GM15510 (cell line): ENCODE measurements around the gene ZNF217.

ENCODE experiments used
- POLR2A ChIP-seq: IDR thresholded peaks from 3 replicates; pipeline ENCODE4 v1.6.1; 2011; ENCODE audit warnings: borderline replicate concordance; ENCODE audit not compliant: insufficient read length; ENCODE audit errors: extremely low read depth

The ZNF217 gene

DNA sequence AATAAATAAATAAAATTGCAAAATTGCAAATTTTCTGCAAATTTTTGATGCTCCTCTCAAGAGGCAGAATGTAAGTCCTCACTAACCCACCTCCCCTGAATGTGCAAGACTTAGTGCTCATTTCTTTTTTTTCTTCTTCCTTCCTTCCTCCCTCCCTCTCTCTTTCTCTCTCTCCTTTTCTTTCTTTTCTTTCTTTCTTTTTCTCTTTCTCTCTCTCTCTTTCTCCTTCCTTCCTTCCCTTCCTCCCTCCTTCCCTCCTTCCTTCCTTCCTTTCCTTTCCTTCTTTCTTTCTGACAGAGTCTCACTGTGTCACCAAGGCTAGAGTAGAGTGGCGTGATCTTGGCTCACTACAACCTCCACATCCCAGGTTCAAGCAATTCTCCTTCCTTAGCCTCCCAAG, 60.1 kb downstream of the ZNF217 start:
- no peak for TF ChIP-seq POLR2A

DNA sequence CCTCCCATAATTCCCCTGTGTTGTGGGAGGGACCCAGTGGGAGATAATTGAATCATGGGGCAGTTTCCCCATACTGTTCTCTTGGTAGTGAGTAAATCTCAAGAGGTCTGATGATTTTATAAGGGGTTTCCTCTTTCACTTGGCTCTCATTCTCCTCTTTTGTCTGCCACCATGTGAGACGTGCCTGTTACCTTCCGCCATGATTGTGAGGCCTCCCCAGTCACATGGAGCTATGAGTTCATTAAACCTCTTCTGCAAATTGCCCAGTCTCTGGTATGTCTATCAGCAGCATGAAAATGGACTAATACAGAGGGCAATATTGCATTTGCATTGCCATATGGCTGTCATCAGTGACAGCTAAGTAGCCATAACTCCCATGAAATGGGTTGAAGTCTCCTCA, 63.2 kb downstream of the ZNF217 start:
- TF ChIP-seq POLR2A = no peak

DNA sequence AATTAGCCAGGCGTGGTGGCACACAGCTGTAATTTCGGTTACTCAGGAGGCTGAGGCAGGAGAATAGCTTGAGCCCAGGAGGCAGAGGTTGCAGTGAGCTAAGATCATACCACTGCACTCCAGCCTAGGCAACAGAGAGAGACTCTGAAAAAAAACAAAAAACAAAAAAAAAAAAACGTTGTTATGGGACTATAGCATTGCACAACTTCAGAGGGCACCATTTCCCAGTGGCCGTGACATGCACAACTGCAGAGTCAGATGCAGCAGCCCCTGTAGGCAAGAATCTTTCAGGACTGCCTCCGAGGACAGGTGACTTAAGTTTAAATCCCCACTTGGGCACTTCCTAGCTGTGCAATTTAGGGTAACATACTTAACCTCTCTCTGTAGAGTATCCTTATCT, 64.0 kb downstream of the ZNF217 start:
- TF ChIP-seq POLR2A = no peak

DNA sequence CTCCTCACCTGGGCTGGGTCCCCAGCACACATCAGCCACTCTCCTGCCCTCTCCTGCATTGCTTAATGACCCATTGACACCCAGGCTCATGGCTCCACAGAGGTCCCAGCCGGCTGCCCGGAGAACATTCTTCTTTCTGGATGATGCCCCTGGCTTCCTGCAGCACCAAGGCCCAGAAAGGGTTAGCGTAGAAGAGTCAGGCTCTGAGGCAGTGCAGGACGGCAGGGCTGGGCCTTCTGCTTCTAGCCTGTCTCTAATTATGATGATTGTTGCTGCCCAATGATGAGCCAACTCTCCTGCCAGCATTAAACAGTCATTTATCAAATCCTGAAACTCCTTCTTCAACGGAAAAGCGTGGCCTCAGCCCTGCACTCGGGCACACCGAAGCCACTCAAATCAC, 66.4 kb downstream of the ZNF217 start:
- no peak for TF ChIP-seq POLR2A

DNA sequence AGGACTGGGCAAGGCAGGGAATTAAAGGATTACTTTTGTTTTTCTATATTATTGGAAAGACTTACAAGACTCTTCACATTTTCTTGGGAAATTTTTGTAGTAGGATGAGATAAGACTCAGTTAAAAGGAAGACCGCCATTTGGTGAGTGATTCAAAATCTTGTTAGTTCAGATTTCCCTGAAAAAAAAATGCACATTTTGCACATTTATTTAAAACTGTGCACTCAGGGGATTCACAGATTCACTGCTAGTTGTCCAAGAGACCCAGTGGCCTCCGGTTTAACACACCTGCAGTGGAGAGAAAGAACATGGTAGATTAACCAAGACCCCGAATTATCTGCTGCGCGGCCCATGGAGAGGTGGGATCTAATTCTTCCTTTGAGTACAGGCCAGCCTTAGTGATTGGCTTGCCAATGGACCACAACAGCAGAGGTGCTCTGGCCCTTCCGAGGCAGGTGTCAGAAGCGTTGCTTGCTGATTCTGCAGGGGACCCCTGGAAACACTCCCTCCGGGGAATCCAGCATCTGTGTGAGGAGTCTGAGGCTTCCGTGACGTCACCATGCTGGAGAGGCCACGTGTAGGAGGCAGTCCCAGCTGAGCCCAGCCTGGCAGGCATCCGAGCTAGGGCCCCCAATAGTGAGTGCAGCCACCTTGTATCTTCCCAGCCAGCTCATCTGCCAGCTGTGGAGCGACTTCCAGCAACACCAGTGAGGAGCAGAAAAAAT, 68.9 kb downstream of the ZNF217 start:
- TF ChIP-seq POLR2A = no peak

DNA sequence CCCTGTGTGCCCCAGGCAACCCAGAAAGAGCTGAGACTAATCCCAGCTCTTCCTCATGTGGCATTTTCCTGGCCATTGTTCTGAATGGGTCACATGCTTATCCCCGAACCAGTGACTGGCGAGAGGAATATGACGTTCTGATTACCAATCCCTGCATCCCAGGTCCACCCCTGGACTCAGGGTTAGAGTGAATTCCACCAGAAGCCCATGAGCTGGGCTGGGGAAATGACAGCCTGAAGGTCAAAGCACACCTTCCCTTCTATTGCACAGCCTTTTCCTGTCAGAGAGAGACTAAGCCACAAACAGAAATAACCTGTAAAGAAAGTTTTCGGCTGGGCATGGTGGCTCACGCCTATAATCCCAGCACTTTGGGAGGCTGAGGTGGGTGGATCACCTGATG, 70.9 kb downstream of the ZNF217 start:
- TF ChIP-seq POLR2A = no peak

DNA sequence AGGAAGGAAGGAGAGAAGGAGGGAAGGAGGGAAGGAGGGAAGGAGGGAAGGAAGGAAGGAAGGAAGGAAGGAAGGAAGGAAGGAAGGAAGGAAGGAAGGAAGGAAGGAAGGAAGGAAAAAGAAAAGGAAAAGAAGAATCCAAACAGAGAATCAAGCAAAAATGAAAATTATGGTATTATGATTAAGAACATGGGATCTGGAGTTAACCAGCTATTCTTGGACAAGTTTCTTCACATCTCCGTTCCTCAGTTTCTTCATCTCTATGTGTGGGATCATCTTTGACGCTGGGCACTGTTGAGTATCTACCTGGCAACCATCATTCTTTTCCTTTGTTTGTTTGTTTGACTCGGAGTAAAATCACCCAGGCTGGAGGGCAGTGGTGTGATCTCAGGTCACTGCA, 71.6 kb downstream of the ZNF217 start:
- no peak for TF ChIP-seq POLR2A

DNA sequence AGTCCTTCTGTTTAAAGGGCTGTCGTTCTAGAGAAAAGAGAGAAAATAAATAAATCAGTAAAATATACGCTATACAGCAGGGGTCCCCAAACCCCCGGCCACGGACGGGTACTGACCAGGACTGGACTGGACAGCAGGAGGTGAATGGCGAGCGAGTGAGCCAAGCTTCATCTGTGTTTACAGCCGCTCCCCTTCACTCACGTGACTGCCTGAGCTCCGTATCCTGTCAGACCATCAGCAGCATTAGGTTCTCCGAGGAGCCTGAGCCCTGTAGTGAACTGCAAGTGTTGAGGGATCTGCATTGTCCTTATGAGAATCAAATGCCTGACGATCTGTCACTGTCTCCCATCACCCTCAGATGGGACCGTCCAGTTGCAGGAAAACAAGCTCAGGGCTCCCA, 76.5 kb downstream of the ZNF217 start:
- TF ChIP-seq POLR2A = no peak
